HG03378 (cell line): Measurements from ENCODE around the gene COX8C.
"Not testable (repeated sequence)": the region's sequence is repeated elsewhere in the genome, so short reads cannot be mapped to it uniquely, and the experiment has no call there.

Experiments used
- ATAC-seq: cut with Tn5 transposase; IDR thresholded peaks from one replicate; pipeline ENCODE4 v1.9.1; 2021; ENCODE audit warnings: mild to moderate bottlenecking, moderate library complexity; ENCODE audit not compliant: unreplicated experiment

The COX8C gene

DNA sequence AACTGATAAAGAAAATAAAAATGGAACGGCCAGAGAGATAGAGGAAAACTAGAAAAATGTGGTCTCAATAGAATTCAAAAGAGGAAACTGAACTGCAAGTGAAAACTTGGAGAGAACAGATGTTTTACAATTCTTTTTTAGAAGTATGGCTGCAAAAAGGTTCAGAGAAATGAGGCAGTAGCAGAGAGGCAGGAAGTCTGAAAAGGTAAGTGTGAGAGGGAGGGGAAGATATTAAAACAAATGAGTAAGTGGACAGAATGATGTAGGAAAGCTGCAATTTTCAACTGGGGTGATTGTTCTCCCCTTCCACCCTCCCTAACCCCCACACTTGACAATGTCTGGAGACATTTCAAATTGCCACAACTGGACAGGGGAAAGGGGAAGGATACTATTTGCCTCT is 27.0 kb upstream of the COX8C start:
- ATAC-seq: no peak

DNA sequence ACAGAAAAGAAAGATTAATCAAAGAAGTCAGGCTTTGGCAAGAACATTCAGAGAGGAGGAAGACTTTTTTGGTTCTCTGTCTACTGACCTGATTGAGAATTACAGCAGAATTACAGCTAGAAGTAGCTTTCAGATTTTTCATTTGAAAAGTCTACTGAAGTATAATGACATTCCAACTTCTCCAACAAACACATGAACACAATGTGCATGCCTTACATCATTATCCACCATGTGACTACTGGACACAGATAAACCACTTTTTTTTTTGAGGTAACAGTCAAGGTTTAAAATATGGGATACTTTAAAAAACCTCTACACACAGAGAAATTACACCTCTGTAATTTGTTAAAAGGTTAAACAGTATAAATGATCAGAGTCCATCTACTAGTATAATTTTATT is 26.5 kb upstream of the COX8C start:
- no peak for ATAC-seq

DNA sequence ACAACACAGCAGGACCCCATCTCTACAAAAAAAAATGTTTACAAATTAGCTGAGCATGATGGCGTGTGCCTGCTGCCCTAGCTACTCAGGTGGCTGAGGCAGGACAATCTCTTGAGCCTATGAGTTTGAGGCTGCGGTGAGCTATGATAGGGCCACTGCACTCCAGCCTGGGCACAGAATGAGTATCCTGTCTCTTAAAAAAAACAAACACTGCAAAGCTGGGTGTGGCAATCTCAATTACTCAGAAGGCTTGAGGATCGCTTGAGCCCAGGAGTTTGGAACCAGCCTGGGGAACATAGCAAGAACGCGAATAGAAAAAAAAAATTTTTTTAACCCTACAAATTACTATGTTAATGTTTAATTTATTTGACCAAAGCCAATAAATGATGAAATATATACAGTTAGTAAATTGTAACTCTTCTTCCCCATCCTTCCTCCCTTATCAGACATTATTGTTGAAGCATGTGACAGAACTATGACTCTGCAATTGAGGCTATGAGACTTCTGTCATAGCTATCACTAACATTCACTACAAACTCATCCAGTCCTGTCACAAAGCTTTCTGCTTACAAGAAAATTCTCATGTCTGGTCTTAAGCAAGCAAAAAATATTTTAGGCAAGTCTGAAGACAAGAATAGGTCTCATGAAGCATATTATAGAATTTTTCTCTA is 23.9 kb upstream of the COX8C start:
- ATAC-seq: no peak

DNA sequence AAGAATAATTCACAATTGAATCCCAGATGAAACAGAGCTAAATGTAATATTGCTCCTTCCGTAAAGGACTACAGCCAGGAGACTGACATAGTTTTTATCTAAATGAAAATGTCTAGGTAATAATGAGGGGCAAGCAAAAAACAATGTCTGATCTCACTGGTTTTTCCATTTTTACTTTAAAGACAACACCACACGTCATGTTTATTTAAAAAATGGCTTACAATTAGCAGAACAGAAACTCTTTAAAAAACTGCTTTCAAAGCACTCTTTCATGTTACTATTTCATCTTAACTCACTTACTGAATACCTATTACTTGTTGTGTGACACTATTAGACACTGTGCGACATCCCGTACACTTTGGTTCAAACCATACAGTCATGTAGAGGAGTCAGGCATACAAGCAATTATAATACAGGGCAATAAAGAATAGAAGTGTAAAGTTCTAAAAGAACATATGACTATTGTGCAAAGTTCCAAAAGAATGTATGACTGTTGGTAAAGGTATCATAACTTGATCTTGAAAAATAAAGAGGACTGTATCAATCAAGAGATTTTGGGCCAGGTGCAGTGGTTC is 23.3 kb upstream of the COX8C start:
- ATAC-seq: no peak

DNA sequence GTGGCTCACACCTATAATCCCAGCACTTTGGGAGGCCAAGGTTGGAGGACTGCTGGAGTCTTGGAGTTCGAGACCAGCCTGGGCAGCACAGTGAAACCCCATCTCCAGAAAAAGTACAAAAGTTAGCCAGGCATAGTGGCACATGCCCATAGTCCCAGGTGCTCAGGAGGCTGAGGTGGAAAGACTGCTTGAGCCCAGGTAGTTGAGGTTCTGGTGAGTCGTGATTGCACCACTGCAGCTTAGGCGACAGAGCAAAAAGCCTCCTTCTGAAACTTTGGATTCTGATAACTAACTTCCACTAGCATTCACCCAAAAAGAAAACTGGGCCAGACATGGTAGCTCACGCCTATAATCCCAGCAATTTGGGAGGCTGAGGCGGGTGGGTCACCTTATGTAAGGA is 20.8 kb upstream of the COX8C start:
- ATAC-seq: no peak

DNA sequence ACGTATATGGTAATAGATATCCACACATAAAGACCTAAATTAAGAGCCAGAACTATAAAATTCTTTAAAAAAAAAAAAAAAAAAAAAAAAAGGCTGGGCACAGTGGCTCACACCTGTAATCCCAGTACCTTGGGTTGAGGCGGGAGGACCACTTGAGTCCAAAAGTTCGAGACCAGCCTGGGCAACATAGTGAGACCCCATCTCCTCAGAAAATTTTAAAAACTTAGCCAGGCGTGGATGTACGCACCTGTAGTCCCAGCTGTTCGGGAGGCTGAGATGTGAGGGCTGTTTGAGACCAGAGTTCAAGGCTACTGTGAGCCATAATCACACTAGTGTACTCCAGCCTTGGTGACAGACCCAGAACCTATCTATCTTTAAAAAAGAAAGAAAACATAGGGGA is 18.4 kb upstream of the COX8C start:
- no peak for ATAC-seq

DNA sequence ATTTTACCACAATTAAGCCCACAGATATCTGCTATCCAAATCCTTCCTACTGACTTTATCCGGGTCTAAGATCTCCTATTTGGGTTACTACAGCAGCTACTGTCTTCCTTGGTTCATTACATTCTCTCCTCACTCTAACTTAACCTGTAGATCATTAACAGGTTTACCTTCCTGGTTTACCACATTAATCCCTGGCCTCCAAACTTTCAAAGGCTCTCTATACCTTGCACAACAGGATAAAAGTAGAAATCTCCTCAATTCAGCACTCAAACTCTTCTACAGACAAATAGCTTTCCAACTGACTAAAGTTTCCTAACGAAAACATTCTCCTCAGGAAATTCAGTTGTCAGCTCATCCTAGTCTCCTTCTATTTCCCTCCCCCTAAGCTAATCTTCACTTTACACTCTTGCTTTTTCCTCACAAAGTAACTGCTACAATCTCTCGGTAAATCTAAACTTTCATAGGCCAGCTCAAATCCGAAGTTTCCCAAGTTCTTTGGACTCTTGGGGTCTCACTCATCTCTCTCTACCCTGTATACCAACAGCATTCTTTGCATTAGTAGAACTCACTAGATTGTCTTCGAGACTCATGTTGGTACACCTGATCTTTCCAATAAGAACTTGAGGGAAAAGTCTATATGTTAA is 16.9 kb upstream of the COX8C start:
- no peak for ATAC-seq

DNA sequence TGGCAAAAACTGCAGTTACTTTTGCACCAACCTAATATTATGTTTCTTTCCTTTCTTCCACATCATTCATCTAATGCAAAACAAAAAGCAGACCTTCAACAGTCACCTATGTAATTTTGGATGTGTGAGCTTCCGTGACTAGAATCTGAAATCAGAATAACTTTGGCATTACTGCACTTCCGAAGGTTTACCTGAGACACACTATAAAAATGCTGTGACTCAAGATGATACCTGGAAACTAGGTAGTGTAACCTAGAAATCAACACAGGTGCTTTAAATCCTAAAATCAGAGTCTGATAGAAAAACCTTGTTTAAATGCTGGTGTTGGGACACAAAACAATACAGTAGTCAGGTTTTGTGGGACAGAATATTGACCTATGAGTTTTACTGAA is 16.4 kb upstream of the COX8C start:
- no peak for ATAC-seq

DNA sequence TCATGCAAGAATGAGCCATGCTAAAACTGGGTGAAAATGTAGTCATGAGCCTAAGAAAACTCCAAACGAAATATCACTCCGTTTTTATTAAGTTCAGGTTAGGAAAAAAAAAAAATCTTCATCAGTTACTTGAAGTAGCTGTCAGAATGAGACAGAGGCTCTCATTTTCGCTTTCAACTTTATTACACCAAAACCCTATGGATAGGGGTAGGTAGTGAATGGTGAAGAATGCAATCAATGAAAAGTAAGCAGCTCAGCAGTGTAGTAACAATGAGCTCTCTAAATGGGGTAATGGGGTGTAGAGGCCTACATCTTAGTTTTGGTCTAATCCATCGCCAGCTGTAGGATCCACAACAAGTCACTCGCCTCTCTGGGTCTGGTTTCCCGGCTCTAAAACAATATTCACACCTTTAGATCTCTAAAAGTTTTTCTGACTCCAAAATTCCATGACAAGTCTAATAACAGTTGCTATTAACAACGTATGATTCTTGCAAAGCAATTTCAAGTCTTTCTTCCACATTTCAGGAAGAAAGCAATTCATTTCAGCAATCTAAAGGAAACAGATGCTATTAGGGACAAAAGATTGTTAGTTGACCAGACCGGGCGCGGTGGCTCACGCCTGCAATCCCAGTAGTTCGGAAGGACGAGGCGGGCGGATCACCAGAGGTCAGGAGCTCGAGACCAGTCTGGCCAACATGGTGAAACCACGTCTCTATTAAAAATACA is 15.8 kb upstream of the COX8C start:
- no peak for ATAC-seq

DNA sequence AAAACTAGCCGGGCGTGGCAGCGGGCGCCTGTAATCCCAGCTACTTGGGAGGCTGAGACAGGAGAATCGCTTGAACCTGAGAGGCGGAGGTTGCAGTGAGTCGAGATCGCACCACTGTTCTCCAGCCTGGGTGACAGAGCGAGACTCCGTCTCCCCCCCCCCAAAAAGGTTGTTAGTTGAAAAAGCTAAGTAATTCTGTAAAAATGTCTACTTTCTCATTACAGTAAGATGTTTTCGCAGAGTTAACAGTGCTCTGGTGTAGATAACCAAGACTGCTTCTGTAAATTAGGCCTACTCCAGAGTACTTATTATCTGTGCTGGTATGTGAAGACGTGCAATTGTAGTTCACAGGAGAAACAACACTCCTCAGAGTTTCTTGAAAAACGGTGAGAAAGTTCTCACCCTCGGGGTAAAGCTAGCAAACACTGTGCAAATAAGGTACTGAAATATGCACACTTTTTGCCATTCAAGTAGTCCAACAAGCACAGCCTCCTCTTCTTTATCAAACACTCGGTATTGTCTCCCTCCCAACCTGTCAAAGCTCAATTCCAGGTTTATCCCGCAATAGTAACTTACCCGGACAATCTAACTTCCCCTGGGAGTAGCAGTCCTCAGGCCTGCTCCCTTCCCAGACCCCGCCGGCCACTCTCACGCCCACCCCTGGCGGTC is 15.1 kb upstream of the COX8C start:
- ATAC-seq: peak; percentile 23

DNA sequence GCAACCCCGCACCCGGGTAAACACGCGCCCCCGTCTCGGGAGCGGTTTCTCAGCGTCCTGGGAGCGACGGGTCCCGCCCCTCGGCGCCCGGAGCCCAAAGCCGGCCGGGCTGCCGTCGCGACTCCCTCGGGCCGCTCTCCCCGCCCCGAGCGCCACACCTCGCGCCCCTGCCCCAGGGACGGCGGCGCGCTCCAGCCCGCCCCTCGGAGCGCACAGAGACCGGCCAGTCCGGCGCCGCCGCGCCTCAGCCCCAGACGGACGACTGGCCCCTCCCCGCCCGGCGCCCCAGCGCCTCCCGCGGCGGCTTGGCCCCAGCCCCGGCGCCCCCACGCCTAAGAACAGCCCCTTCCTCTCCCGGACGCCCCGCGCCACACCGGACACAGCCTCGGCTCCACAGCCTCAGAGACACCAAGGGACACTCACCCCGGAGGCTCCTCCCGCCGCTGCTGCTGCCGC is 14.6 kb upstream of the COX8C start:
- ATAC-seq: peak; percentile 35

DNA sequence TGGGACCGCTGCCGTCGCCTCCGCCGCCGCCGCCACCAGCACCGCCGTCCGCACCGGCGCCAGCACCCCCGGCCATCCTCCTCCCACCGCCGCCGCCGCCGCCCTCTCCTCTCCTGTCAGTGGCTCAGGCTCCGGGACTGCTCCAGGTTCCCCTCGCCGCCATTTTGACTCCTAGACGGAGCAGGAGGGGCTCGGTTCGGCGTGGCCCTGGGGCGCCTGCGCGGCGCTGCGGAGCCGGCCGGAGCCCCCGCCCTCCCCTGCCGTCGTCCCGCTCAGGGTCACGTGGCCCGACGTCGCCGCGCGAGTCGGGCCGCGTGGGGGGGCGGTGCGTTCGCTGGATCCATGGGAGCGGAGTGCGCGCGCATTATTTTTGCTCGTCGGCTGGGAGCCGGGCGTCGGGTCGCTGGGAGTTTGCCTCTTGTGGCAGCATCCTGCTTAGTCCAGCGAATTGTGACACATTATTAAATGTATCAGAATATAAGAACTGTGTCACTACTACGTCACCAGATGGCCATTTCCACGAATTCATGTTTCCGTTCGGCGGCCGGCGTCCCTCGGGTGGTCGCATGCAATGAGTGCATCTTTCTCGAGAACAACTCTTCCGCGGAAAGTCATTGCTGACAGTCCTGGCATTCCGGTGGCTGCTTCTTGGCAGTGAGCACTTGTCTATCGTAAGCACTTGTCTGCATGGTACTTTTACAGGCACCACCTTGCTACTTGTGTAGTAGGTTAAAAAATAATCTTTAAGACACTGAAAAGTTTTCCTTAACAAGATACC is 13.9 kb upstream of the COX8C start, which contains the start of gene BTBD7:
BTBD7 (minus strand) TSS at position 184 of the 778 bp plus-strand sequence. CDS start 36,985 bp downstream, outside the sequence.
- peak; percentile 50 for ATAC-seq

DNA sequence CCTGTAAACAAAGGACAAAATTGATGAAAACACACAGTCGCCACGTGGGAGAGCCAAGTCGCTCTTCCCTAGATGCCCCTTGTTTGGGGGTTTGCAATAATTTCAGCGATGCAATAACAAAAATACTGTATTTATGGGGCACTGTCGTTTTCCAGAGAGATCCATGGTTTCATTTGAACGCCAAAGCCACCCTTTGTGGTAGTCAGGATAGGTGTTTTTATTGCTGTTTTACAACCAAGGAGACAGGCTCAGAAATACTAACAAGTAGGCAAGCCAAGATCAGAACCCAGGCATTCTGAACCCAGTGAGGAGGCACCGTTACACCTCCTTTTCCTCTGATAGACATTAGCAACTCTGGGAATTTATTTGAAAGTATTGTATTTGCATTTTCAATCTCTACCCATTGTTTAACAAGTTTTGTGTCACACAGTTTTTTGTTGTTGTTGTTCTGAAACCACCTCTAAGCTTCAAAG is 13.3 kb upstream of the COX8C start:
- ATAC-seq: no peak

DNA sequence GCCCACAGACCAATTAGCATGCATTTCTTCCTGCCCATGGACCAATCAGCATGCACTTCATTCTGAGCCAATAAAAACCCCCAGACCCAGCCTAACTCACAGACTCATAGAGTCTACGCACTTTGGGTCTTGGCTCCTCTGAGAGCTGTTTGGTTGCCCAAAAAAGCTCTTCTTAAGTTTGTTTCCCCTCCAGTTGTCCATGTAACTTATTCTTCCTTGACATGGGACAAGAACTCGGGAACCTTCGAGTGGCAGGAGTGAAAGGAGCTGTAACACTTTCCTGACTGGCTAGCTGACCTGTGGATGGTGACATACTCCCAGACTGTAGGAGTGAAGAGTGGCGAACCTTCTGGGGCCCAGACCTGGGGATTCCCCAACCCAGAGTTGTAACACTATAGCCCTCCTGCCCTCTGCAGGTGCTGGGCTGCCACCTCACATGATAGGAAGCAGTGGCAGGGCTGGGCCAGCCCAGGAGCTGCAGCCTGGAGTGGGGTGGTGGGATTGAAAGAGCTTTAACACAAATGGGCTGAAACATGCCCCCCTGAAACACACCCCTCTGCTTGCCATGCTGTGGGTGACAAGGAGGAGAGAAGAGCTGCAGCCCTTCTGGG is 9.7 kb upstream of the COX8C start:
- ATAC-seq: no peak

DNA sequence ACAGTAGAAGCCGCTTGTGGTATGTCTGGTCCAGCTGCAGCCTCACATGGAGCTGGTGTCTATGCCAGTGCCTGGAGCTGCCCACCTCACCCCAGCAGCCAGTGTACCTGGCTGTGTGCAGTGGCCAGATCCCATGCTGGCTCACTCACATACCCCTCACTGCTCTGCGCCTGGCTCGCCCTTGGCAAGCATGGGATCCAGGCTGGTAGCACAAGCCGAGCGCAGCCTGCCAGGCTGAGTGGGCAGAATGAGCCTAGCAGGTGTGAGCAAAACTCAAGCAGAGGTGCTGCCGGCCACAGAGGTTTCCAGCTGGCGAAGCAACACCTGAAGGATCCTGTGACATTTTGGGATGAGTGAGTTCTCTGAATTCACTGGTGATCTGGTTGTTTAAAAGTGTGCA is 9.1 kb upstream of the COX8C start:
- ATAC-seq: no peak

DNA sequence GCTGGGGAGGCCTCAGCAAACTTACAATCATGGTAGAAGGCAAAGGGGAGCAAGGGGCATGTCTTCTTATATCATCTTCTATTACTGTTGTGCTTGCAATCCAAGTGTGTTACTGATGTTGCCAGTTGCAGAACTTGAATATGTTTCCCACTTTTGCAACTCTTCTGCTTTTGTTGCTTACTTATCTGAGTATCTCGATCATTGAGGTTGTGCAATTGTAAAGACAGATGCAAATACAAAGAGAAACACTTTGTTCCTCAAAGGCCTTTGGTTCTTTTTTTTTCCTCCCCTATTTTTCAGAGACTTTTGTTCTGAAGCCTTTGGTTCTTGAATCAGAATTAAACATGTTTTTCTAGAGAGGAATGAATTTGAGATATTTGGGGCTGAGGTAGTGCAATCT is 3.7 kb upstream of the COX8C start:
- ATAC-seq: no peak

DNA sequence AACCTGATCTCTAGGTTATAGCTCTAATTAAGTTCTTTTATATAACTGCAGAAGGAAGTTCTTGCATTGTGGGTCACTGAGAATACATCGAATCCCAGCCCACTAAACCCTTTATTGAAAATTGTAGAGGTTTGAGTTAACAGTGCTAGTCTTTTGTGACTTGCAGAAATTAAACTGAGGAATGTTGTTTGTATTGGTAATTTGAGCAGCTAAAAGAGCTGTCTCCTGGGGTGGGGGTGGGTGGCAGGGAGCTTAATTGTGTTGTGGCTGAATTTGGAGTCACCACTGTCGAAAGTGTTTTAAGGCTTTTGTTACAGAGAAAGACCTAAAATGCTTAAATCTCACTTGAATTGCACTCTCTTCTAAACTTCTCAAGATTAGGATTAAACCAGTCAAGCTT is 3.2 kb upstream of the COX8C start:
- no peak for ATAC-seq

DNA sequence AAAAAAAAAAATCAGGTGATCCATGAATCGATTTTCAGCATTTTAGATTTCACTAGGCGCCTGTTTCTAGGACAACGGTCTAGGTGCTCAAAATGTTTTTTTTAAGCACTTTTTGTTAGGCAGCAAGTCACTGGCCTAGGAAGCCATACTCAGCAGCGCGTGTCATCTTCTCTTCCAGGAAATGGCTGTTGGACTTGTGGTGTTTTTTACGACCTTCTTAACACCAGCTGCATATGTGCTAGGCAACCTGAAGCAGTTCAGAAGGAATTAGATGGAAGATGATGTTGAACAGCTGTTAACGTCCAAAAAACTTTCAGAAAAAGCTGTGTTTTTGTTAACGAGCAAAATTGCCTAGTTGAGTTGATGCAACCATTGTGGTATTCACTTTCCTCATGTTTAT is 868 bp downstream of the COX8C start:
- ATAC-seq: no peak

DNA sequence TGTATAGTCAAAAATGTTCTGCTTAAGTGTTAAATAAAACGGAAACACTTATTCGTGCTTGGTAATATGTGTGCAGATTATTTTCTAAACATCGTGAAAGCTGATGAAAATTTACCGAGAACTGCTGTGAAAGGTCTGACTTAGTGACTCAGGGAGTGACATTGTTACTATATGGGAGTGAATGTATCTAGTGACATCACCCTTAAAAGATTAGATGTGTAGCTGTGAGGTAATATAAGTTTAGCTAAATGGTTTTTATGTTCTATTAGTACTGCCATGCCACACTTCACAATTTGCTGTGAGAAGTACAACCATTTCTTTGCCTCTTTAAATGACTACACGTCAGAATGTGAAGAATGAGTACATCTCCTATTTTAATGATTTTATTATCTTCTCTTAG is 1.3 kb downstream of the COX8C start:
- no peak for ATAC-seq

DNA sequence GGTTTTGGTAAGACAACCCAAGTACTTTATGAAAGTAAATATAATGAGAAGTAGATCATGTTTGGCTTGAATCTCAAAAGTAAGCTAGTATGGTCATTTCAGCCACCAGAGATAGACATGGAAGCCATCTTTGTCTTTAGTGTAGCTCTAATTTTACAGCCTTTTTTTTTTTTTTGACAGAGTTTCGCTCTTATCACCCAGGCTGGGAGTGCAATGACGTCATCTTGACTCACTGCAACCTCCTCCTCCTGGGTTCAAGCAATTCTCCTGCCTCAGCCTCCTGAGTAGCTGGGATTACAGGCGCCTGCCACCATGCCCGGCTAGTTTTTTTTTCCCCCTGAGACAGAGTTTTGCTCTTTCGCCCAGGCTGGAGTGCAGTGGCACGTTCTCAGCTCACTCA is 7.9 kb downstream of the COX8C start:
- not testable (repeated sequence) for ATAC-seq
